Activated gamma-delta T cell treated with Interleukin-2 at 50 U/mL for 16 hours (primary cell): Measurements from ENCODE around the gene POLR2L.

Experiments used
- DNase-seq: peaks from one replicate; pipeline ENCODE4 v3.0.0-alpha.2; 2020

Gene POLR2L

GRCh38 chr11:792535-792821 is 49.9 kb downstream of the POLR2L start:
- DNase-seq, result no peak

- no peak for DNase-seq
Measured at GRCh38 chr11:791658-792534, 50.4 kb downstream of the POLR2L start.

- no peak for DNase-seq
Measured at GRCh38 chr11:790721-791564, 51.4 kb downstream of the POLR2L start.

- no peak for DNase-seq
Measured at GRCh38 chr11:789943-790342, 52.4 kb downstream of the POLR2L start, which contains the start of gene CEND1. TSS of gene CEND1 (minus strand) at chr11:790090. CDS start at chr11:788576, 1,514 bp downstream.
